ENCODE data around the gene RSRP1. TPM values are rescaled to one million over a fixed set of nuclear protein-coding genes. Genes with fewer than 3 reads are reported as not detected.

The RSRP1 gene
- total and polyA plus RNA-seq, 2 of the 8 experiments (the other 6 are each of a cell fraction or from before 2014, with no cell fraction given), result 32.9 to 59.4 TPM

- TF ChIP-seq RXRA (IDR thresholded peaks at IDR 0.05; ENCODE audit: insufficient read depth, low read depth, low read length), result no peak
Observed at GRCh38 chr1:25247829-25248754, 838 bp upstream of the RSRP1 start (continued).
